HG03066 (cell line): ENCODE measurements around the gene DPH5.
"Not testable (repeated sequence)": the region's sequence is repeated elsewhere in the genome, so short reads cannot be mapped to it uniquely, and the experiment has no call there.

Source experiments
- ATAC-seq: cut with Tn5 transposase; IDR thresholded peaks from one replicate; pipeline ENCODE4 v1.9.1; 2021; ENCODE audit warnings: low read depth; ENCODE audit not compliant: unreplicated experiment

The DPH5 gene

GRCh38 chr1:101032129-101032528 lies 6.5 kb upstream of the DPH5 start:
- ATAC-seq = not testable (repeated sequence)

- ATAC-seq = no peak
Measured at GRCh38 chr1:101030881-101031280, 5.3 kb upstream of the DPH5 start.

- no peak for ATAC-seq
Measured at GRCh38 chr1:101029184-101029583, 3.6 kb upstream of the DPH5 start.

- ATAC-seq = no peak
Measured at GRCh38 chr1:101028466-101028865, 2.9 kb upstream of the DPH5 start.

GRCh38 chr1:101027194-101027772 lies 1.7 kb upstream of the DPH5 start:
- ATAC-seq = no peak

- ATAC-seq = no peak
Measured at GRCh38 chr1:101026430-101026788, 825 bp upstream of the DPH5 start.

- ATAC-seq = peak; percentile 28
Measured at GRCh38 chr1:101025283-101025656, 314 bp downstream of the DPH5 start.

- ATAC-seq = no peak
Measured at GRCh38 chr1:101022294-101022693, 3.3 kb downstream of the DPH5 start.

GRCh38 chr1:101017448-101017847 lies 8.1 kb downstream of the DPH5 start:
- no peak for ATAC-seq

- no peak for ATAC-seq
Measured at GRCh38 chr1:101013776-101014175, 11.8 kb downstream of the DPH5 start.

GRCh38 chr1:101008229-101008834 lies 17.3 kb downstream of the DPH5 start:
- ATAC-seq = no peak

- no peak for ATAC-seq
Measured at GRCh38 chr1:101006553-101006952, 19.0 kb downstream of the DPH5 start.

- no peak for ATAC-seq
Measured at GRCh38 chr1:101005871-101006270, 19.7 kb downstream of the DPH5 start.

GRCh38 chr1:101005183-101005582 lies 20.4 kb downstream of the DPH5 start:
- no peak for ATAC-seq

- ATAC-seq = no peak
Measured at GRCh38 chr1:101004670-101005069, 20.9 kb downstream of the DPH5 start.

- no peak for ATAC-seq
Measured at GRCh38 chr1:101004061-101004460, 21.5 kb downstream of the DPH5 start.

GRCh38 chr1:101003012-101003650 lies 22.5 kb downstream of the DPH5 start:
- ATAC-seq = no peak

GRCh38 chr1:101002551-101002950 lies 23.0 kb downstream of the DPH5 start:
- no peak for ATAC-seq

- no peak for ATAC-seq
Measured at GRCh38 chr1:101000131-101000873, 25.3 kb downstream of the DPH5 start.

GRCh38 chr1:100998426-100998825 lies 27.2 kb downstream of the DPH5 start:
- ATAC-seq = no peak

GRCh38 chr1:100995198-100995988 lies 30.2 kb downstream of the DPH5 start:
- ATAC-seq = no peak
